GM19328 (cell line): ENCODE data around the gene LGI4.
"Not testable (repeated sequence)": the region's sequence is repeated elsewhere in the genome, so short reads cannot be mapped to it uniquely, and the experiment has no call there.

Experiments used
- ATAC-seq: cut with Tn5 transposase; IDR thresholded peaks from one replicate; pipeline ENCODE4 v1.9.1; 2021; ENCODE audit warnings: mild to moderate bottlenecking, moderate library complexity; ENCODE audit not compliant: unreplicated experiment

LGI4 gene

DNA sequence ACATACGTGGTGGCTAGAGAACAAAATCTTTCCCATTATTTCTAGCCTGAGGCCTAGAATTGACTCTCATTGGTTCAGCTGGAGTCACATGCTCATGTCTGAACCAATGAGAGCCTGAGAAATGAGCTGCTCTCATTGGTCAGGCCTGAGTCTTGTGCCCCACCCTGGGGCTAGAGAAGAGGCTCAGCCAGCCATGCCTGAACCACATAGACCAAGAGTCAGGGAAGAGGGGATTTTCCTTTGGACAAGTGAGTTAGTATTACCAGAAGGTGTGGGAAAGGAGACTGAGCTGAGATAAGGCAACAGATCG, 26.5 kb upstream of the LGI4 start:
- ATAC-seq, result no peak

DNA sequence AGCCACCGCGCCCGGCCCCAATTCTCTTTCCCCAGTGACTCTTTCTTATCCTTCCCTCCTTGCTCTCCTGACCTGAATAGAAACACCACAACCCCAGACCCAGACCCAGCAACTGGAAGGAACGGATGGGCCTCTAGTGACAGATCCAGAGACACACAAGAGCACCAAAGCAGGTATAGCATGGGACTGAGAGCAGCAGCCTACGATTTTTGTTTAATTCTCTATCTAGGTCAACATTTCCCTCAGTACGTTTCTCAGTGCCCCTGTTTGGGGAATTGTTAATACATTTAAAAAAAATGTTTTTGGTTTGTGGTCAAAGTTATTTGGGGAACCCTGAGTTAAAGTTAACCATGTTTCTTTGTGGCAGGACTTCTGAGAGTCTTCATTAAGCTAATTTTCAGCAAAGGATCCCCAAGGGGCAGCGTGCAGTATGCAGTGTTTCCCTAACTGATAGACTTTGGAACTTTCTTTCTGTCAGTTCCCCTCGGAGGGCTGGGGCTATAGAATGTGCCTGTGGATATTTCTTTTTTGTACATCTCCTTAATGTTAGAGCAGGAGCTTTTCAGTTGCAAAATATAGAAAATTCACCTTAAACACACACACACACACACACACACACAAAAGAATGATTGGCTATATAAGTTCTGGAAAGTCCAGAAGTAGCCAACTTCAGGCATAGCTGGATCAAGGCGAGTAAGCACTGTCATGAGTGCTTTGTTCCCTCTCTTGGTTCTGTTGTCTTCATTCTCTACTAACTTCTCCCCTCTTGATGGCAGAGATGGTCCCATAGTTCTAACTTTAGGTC, 26.0 kb upstream of the LGI4 start:
- ATAC-seq, result no peak

DNA sequence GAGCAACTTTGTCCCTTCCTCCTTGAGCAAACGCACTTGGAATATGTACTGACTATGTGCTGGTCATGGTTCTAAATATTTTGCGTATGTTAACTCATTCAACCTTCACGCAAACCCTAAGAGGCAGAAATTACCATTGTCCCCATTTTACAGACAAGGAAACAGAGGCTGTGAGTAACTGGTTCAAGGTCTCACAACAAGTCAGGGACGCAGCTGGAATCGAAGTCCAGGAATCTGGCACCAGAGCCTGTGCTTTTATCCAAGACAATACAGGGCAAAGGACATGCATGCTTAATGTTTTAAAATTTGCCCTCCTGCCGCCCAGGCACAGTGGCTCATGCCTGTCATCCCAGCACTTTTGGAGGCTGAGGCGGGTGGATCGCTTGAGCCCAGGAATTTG, 24.7 kb upstream of the LGI4 start:
- ATAC-seq, result no peak

DNA sequence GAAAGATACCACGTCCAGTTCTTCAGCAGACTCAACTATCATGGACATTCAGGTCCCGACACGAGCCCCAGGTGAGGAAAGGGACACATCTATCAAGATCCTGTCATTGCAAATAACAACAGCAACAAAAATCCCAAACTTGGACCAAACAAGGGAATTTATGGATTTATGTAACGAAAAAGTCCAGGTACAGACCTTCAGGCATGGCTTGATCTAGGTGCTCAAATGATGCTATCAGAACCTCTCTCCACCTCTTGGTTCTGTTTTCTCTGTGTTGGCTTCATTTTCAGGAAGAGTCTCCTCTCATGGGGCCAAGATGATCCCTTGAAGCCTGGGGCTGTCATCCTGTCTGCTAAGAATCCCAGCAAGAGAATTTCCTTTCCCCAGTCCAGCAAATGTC, 22.6 kb upstream of the LGI4 start:
- no peak for ATAC-seq

DNA sequence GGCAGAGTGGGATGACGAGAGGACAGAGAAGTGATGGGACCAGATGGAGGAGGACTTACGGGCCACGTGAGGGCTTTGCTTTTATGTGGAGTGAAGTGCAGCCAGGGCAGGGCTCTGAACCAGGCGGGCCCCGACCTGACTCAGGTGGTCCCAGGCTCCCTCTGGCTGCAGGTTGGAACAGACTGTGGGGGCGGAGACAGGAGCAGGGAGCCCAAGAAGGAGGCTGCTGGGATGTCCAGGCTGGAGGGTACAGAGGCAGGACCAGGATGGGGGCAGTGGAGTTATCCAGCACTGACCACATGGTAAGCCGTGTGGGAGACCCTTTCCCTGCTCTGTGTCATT, 21.8 kb upstream of the LGI4 start:
- no peak for ATAC-seq

DNA sequence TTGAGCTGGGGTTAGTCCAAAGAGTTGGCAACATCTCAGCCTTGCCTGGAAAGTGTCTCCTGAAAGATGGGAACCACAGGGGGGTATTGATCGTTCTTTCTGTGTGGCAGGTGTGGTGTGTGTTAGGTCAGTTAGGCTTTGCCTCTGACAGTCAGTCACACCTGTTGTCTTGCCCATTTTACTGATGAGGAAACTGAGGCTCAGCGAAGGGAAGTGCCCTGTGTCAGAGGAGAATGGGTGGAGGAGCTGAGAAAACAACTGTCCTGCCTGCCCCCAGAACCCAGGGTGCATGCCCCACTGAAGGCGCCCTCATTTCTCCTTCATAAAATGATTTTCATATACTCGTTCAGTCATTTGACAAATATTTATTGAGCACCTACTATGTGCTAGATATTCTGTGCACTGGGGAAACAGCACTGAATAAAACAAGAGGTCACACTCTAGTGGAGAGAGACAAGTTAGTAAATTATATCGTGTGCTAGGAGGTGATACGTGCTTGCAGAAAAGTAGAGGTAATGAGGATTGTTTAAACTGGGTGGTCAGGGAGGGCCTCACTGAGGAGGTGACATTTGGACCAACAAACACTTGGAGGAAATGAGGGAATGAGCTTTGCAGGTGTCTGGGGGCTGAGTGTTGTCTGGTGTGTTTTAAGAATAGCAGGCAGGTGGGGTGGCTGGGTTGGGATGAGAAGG, 21.3 kb upstream of the LGI4 start:
- ATAC-seq, result no peak

DNA sequence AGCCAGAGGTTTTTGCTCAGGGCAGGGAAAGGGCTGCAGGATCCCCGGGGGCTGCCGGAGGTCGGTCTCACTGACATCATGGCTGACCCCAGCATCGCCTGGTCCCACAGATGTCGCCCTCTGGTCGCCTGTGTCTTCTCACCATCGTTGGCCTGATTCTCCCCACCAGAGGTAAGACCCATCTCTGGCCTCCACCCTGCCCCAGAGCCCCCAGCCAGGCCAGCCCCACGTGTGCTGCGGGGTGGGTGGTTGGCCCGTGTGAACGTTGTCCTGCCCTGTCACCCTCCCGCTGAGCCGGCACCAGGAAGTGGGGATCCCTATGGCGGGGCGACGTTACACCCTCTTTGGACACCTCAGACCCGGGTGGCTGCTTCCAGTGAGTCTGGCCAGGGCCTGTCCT, 20.6 kb upstream of the LGI4 start:
- no peak for ATAC-seq

DNA sequence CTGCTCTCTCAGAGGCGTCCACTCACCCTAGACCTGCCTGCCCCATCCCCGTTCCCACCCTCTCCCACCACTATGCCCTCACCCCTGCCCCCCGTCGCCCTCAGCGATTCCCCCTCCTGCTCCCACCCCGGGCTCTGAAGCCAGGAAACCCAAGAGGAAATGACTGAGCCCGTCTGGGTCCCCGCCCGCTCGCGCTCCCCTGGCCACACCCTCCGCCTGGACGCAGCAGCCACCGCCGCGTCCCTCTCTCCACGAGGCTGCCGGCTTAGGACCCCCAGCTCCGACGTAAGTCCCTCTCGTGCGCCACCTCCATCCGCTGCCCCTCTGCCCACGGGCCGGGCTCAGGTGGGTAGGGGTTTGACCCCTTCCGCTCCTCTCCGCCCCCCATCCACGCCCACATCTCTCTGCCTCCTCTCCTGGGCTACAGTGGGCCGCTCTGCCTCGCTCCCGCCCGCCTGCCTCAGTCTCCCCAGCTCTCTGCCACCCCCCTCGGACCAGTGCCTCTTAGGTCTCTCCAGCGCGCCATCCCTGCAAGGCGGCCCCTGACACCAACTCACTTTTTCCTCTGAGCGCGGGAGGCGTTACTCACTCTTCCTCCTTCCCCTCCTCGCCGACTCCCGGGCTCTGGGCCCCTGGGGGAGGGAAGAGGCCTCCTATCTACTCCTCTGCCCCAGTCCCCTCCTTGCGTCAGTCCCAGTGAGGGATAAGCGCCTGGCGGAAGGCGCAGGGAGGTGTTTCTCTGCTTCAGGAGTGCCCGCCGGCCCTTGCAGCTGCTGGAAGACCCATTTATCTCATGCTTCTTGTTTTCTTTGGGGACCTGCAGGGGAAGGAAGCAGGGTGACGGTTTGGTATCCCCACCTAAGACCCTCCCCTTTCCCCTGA, 19.9 kb upstream of the LGI4 start, which contains the start of gene FXYD5:
Gene FXYD5 (plus strand): TSS at position 211 of the 882 bp plus-strand sequence. CDS start 816 bp downstream, outside the sequence.
- no peak for ATAC-seq

DNA sequence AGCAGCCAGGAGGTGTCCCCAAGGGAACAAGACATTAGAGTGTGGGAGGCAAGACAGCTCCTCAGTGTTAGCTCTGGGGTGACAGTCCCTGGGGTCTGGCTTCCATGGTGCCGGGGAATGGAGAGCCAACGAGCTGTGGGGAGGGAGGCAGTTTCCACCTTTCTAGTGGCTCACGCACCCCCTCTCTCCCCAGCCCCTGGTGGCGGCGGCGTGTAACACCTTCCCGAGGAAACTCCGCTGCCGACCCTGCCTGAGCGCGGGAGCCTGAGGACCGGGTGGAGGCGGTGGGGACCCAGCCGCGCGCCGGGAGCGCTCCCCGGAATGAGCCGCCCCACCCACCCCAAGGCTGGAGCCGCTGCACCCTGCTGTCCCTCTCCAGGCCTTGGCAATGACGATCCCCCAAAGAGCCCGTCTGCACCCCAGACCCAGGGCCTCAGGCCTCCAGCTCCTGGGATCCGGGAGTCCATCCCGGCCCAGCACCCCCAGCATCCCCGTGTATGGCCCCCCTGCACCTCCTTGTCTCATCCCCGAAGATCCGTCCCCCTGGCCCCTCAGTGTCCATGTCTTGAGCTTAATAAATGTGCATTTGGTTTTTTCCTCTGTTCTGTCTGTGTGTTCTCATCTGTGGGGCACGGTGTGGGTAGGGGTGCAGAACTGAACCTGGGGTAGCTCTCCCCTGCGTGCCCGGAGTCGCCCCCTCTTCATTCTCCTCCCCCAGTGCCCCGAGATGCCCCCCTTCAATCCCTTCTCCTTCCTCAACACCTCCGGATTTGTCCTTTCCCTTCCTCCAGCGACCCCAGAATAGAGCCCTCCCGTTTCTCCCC, 19.1 kb upstream of the LGI4 start:
- no peak for ATAC-seq

DNA sequence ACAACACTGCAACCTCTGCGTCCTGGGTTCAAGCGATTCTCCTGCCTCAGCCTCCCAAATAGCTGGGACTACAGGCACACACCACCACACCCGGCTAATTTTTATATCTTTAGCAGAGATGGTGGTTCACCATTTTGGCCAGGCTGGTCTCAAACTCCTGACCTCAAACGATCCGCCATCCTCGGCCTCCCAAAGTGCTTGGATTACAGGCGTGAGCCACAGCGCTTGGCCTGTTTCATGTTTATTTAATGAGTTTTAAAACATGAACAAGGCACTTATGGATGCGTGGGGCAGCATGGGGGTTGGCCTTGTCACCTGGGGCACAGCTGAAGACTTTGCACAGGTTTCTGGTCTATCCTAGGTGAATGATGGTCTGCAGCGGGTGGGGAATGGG, 18.3 kb upstream of the LGI4 start:
- not testable (repeated sequence) for ATAC-seq

DNA sequence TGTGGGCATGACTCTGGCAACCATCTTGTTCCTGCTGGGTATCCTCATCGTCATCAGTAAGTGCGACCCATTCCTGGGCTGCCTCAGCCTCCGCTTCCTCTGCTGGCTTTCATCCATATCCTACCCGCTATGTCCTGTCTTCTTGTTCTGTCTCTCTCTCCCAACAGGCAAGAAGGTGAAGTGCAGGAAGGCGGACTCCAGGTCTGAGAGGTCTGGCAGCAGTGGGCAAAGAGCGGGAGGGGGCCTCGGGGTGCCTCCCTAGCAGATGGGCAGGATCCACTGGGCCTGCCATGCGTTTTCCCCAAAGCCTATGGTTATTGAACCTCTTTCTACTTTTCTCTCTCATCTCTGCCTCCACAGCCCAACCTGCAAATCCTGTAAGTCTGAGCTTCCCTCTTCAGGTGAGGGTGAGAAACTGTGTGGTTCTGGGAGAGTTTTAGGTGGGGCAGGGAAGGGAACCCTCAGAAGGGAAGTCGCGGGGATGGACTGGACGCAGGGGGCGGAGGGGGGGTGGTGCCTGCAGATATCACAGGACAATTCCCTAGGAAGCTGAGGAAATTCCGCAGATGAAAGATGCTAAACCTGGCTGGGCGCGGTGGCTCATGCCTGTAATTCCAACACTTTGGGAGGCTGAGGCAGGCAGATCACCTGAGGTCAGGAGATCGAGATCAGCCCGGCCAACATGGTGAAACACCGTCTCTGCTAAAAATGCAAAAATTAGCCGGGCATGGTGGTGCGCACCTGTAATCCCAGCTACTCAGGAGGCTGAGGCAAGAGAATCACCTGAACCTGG, 16.6 kb upstream of the LGI4 start:
- ATAC-seq, result no peak

DNA sequence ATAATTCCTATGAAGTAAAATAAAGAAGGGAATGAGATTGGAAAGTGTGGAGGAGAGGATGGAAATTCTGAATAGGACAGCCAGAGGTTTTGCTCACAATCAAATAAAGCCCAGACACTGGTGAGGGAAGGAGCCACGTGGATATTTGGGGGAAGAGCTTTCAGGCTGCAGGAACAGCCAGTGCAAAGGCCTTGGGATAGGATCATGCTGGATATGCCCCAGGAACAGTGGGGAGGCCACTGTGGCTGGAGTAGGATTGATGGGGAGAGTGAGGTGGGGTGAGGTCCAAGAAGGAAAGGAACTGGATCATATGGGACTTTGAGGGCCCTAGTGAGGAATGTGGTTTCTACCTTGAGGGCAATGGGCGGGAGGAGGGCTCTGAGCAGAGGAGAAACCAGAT, 15.6 kb upstream of the LGI4 start:
- no peak for ATAC-seq

DNA sequence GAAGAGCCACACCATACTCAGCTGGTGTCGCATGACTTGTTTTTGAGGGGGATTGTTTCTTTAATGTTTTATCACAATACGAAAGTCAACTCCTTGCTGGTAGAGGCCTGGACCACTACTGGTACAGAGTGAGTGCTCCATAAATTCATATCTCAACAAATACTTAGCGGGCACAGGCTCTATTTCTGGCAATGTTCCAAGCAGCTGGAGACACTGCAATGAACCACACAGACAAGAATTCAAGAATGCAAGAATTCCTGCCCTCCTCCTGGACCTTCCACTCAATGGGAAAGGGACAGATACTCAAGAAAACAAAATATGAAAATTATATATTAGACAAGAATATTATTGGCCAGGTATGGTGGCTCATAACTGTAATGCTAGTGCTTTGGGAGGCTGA, 14.6 kb upstream of the LGI4 start:
- no peak for ATAC-seq

DNA sequence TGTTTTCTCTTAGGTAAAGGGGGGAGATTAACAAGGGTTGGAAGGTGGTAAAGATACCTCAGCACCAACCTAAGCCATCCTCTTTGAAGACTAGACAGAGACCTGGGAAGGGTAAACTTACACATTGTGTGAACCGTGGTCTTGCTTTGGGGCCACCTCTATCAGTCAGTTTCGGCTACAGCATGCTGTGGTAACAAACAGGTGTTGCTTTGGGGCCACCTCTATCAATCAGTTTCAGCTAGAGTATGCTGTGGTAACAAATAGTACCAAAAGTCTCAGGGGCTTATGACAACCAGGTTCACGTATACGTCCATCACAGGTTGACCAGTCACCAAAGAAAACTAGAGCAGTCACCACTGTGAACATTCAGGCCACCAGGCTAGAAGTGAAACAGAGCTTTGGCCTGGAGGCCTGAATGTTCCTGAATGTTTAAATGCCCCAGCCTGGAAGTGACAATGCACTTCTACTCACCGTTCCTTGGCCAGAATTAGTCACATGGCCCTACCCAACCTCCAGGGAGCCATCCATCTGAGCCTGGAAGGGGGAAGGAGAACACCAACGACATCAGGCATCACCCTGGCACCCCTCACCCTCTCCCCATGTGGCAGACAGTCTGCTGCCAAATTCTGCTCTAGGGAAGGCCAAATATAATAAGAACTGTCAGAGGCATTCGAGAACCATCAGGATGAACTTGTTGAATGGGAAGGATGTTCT, 12.0 kb upstream of the LGI4 start:
- no peak for ATAC-seq

DNA sequence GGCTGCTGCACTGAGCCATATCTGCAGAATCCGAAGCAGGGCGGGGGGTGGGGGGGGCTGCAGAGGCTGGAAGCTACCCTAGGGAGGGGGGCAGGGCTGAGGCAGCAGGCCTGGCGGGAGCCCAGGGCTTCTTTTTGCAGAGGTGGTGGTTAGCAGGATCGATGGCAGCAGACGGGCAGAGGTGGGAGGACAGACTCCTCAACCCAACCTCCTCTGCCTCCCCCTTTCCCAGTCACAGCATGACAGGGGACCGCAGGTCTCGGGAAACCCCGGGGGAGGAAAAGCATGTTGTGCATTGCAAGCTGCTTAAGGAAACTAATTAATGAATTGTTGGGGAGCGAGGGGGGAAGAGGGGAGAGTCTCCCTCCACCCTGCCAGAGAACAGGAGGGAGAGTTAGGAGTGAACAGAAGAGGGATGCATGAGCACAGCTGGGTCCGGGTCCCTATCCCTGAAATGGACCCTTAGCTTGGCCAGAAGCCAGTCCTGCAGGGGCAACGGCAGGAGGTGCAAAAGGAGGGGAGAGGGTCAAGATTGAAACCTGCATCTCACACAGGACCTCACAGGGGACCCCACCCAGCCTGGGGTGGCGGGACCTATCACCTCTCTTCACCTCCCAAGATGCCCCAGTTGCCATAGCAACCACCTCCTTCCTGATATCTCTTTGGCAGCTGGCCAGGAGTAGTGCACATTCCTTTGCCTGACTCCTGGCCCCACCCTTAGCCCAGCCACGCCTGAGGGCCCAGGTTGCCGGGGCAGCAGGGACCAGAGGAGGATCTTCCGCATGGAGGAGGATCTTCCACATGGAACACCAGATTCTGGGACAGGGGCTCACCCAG, 10.0 kb upstream of the LGI4 start:
- no peak for ATAC-seq

DNA sequence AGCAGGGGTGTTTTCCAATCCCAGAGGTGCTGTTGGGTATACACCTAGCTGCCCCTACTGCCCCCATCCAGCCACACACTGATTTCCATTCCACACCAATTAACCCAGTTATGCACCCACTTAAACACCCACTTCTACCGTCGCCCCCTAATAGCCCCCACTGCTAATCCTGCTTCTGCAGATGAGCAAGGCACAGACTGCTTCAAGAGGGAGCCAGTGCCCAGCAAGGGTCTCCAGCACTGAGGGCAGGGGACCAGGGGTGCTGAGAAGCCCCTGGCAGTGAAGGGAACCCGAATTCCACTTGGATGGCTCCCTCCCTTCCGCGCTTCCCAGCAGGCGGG, 9.4 kb upstream of the LGI4 start:
- no peak for ATAC-seq

DNA sequence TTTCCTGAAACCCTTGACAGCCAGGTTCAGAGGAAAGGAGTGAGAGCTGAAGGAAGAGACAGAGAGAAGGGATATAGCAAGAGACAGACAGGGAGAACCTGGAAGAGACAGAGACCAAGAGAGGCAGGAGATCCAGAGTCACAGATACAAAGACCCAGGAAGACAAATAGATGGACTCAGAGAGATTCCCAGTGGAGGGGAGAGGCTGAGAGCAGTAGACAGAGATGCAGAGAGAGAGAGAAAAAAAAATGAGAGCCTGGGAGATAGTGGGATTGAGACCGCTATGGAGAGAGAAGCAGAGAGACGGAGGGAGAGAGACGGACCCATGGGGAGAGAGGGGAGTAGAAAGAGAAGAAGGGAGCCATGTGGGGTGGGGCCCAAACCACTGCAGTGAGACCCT, 9.0 kb upstream of the LGI4 start:
- no peak for ATAC-seq

DNA sequence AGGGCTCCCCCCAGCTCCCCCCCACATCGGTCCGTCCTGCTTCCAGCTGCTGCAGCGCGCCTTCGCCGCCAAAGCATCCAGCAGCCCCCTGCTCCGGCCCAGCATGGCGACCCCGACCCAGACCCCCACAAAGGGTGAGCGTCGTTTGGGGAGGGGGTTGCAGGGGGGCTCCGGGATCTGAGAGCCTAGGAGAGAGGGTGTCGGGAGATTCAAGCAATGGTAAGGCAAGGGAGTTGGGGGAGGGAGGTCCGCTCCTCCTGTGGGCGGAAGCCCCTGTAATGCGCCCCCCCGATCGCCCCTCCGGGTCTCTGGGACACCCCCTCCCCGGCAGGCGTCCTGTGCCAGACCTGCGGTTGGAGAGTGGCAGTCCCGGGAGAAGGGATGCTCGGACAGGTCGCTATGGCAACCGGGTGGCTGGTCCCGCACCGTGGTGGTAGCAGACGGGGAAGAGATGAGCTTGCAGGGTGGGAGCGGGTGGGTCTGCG, 8.4 kb upstream of the LGI4 start, which contains the start of gene FXYD7:
Gene FXYD7 (plus strand): TSS at position 25 of the 485 bp plus-strand sequence. CDS start 79 bp downstream, at position 104.
- ATAC-seq, result no peak
